GM21390 (cell line): ENCODE data around the gene LORICRIN.

Source experiments
- ATAC-seq: cut with Tn5 transposase; IDR thresholded peaks from one replicate; pipeline ENCODE4 v1.9.1; 2021; ENCODE audit not compliant: unreplicated experiment

Gene LORICRIN

DNA sequence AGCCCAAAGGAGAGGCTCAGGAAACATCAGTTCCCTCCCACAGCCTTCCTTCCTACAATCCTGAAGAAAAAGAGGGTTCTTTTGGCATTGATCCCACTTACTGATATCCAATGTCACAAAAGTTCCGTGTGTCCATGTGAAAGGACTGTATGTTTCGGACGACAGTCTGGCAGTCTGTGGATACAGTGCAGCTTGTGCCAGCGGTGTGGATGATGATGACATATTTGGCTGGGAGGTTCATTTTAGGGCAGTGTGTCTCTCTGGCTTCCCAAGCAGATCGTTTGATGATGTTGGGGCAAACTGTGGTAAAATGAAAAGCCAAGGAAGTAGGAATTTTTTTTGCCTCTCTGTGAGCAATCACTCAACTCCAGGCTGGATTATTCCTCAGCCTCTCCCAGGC is 42.8 kb downstream of the LORICRIN start:
- no peak for ATAC-seq

GRCh38 chr1:153305682-153306081 is 46.2 kb downstream of the LORICRIN start:
- no peak for ATAC-seq

- ATAC-seq = no peak
These were observed 47.1 kb downstream of the LORICRIN start for GRCh38 chr1:153306303-153307220.

DNA sequence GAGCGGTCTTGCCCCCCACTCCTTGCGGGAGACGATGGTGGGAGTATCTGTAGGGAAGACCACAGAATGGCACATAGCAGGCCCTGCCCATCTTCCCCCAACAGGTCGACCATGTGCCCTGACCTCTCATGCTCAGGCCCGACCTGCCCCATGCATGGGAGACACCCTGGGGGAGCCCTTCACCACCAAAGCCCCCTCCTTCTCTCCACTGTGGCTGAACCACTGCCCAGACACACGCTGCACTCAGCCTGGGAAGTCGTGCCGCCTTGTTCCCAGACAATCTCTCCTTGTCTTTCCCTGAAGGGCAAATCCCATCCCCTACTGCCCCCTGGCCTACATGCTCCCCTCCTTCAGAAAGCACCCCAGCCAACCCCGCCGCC is 47.7 kb downstream of the LORICRIN start:
- no peak for ATAC-seq

DNA sequence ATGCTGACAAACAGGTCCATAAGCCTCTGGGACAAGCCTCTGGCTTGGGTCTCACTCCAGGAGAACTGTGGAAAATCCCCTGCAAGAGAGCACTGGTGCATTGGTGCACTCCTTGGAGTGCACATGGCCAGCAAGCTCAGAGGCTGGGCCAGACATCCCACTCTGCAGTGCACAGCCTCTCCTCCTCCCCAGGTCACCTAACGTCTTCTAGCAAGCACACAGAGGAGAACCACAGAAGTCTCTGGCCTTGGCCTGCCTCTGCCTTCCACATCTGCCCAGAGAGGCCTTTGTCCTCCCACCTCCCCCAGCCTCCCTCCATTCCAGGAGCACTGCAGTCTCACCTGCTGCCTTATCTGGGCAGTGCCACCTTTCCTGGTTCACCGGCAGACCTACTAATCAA is 49.1 kb downstream of the LORICRIN start:
- ATAC-seq = no peak

GRCh38 chr1:153309441-153309840 is 50.0 kb downstream of the LORICRIN start:
- ATAC-seq = no peak

GRCh38 chr1:153310526-153310925 is 51.0 kb downstream of the LORICRIN start:
- no peak for ATAC-seq
